HEK293 (cell line): Measurements from ENCODE around the gene HMG20B.
"Not testable (repeated sequence)": the region's sequence is repeated elsewhere in the genome, so short reads cannot be mapped to it uniquely, and the experiment has no call there.

Experiments
- MEIS1 ChIP-seq: sonication (generic); formaldehyde crosslinking; IDR thresholded peaks from 2 replicates; pipeline ENCODE4 v1.8.1; 2022; ENCODE audit warnings: missing genetic modification reagents, mild to moderate bottlenecking, borderline replicate concordance
- TF ChIP-seq, protein P1 (sequence below): fragments of 450-650 bp; formaldehyde crosslinking; IDR thresholded peaks from 2 replicates; pipeline ENCODE4 v1.5.1; 2017; ENCODE audit warnings: missing biosample characterization, missing genetic modification characterization

DNA sequence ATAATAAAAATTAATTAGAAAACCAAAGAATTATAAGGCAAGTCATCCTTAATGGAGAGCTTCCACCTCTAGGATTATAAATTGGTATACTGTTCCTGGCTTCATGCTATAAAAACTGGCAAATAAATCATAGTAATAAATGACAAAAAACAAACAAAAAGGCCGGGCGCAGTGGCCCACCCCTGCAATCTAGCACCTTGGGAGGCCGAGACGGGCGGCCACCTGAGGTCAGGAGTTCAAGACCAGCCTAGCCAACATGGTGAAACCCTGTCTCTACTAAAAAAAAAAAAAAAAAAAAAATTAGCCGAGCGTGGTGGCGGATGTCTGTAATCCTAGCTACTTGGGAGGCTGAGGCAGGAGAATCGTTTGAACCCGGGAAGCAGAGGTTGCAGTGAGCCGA, 2.7 kb upstream of the HMG20B start:
- TF ChIP-seq MEIS1 (CRISPR knock-in tag): not testable (repeated sequence)
- TF ChIP-seq, protein P1, sequence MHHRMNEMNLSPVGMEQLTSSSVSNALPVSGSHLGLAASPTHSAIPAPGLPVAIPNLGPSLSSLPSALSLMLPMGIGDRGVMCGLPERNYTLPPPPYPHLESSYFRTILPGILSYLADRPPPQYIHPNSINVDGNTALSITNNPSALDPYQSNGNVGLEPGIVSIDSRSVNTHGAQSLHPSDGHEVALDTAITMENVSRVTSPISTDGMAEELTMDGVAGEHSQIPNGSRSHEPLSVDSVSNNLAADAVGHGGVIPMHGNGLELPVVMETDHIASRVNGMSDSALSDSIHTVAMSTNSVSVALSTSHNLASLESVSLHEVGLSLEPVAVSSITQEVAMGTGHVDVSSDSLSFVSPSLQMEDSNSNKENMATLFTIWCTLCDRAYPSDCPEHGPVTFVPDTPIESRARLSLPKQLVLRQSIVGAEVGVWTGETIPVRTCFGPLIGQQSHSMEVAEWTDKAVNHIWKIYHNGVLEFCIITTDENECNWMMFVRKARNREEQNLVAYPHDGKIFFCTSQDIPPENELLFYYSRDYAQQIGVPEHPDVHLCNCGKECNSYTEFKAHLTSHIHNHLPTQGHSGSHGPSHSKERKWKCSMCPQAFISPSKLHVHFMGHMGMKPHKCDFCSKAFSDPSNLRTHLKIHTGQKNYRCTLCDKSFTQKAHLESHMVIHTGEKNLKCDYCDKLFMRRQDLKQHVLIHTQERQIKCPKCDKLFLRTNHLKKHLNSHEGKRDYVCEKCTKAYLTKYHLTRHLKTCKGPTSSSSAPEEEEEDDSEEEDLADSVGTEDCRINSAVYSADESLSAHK (tag by site-specific recombination): not testable (repeated sequence)
